HepG2 (cell line): Measurements from ENCODE around the gene MBD2. TPM values are rescaled to one million over a fixed set of nuclear protein-coding genes. Genes with fewer than 3 reads are reported as not detected.
A peak's percentile ranks its signal among the peaks of the same experiment; 100 is the strongest.

ENCODE experiments used
- AKAP8 ChIP-seq: sonication (generic); formaldehyde crosslinking; IDR thresholded peaks from 2 replicates; pipeline ENCODE4 v1.5.1; 2020; ENCODE audit warnings: mild to moderate bottlenecking, missing genetic modification reagents
- CEBPG ChIP-seq: IDR thresholded peaks from 2 replicates; pipeline ENCODE4 v1.6.1; 2016
- HDAC2 ChIP-seq: sonication (generic); formaldehyde crosslinking; IDR thresholded peaks from 2 replicates; pipeline ENCODE4 v1.4.0; 2020; ENCODE audit warnings: missing genetic modification reagents
- HNRNPUL1 ChIP-seq: fragments of 200-400 bp; formaldehyde crosslinking; IDR thresholded peaks from 2 replicates; pipeline ENCODE4 v1.6.1; 2017; ENCODE audit warnings: low read depth, mild to moderate bottlenecking, low read length, moderate library complexity
- KDM5B ChIP-seq: sonication (generic); formaldehyde crosslinking; IDR thresholded peaks from 2 replicates; pipeline ENCODE4 v1.4.0; 2020; ENCODE audit warnings: missing genetic modification reagents, mild to moderate bottlenecking, borderline replicate concordance
- LCORL ChIP-seq, 2 experiments: fragments of 450-650 bp in 1 of 2; sonication (generic) in 1 of 2; formaldehyde crosslinking in 1 of 2; IDR thresholded peaks; 2 replicates each; pipeline versions ENCODE4 v1.5.0 to v1.6.1; 2017 to 2020; ENCODE audit warnings: antibody characterized with exemption in 1 of 2, missing genetic modification reagents in 1 of 2
- MAFK ChIP-seq, 2 experiments: IDR thresholded peaks in 1 of 2; conservative IDR thresholded peaks in 1 of 2; 2 replicates each; pipeline ENCODE4 v1.6.1; 2011; ENCODE audit warnings: improper control_type of control experiment in 2 of 2, low read length in 2 of 2
- MIER2 ChIP-seq: IDR thresholded peaks from 2 replicates; pipeline ENCODE4 v1.6.1; 2016; ENCODE audit warnings: missing biosample characterization, missing genetic modification reagents
- PAX8 ChIP-seq: sonication (generic); formaldehyde crosslinking; IDR thresholded peaks from 2 replicates; pipeline ENCODE4 v1.8.0; 2022; ENCODE audit warnings: mild to moderate bottlenecking, missing genetic modification reagents, borderline replicate concordance
- SNRNP70 ChIP-seq: fragments of 200-400 bp; formaldehyde crosslinking; IDR thresholded peaks from 2 replicates; pipeline ENCODE4 v1.6.1; 2017; ENCODE audit warnings: mild to moderate bottlenecking, low read depth, low read length, moderate library complexity
- TAF15 ChIP-seq: fragments of 200-400 bp; formaldehyde crosslinking; IDR thresholded peaks from one replicate; pipeline ENCODE4 v1.6.1; 2018; ENCODE audit warnings: mild to moderate bottlenecking, low read depth, low read length; ENCODE audit not compliant: poor library complexity, severe bottlenecking
- TBL1XR1 ChIP-seq: fragments of 150-350 bp; IDR thresholded peaks from 2 replicates; pipeline ENCODE4 v1.6.1; 2014; ENCODE audit warnings: borderline replicate concordance, low read length; ENCODE audit not compliant: partially characterized antibody
- ZFX ChIP-seq: sonication (generic); formaldehyde crosslinking; IDR thresholded peaks from 2 replicates; pipeline ENCODE4 v1.4.0; 2020; ENCODE audit warnings: mild to moderate bottlenecking, low read depth, missing genetic modification reagents, moderate library complexity
- ZNF296 ChIP-seq: sonication (generic); formaldehyde crosslinking; conservative IDR thresholded peaks from 2 replicates; pipeline ENCODE4 v1.5.0; 2020; ENCODE audit warnings: mild to moderate bottlenecking, missing genetic modification reagents
- ZNF326 ChIP-seq: sonication (generic); formaldehyde crosslinking; IDR thresholded peaks from 2 replicates; pipeline ENCODE4 v1.4.0; 2020; ENCODE audit warnings: missing genetic modification reagents, borderline replicate concordance
- ZNF563 ChIP-seq: sonication (generic); formaldehyde crosslinking; IDR thresholded peaks from 2 replicates; pipeline ENCODE4 v1.8.0; 2022; ENCODE audit warnings: mild to moderate bottlenecking, moderate library complexity, missing genetic modification reagents
- ZNF589 ChIP-seq: sonication (generic); formaldehyde crosslinking; conservative IDR thresholded peaks from 2 replicates; pipeline ENCODE4 v1.8.0; 2022; ENCODE audit warnings: mild to moderate bottlenecking, moderate library complexity, missing genetic modification reagents
- ZNF782 ChIP-seq: sonication (generic); formaldehyde crosslinking; IDR thresholded peaks from 2 replicates; pipeline ENCODE4 v1.4.0; 2020; ENCODE audit warnings: missing genetic modification reagents, mild to moderate bottlenecking, borderline replicate concordance
- polyA plus RNA-seq, 8 experiments: library from polyadenylated mRNA; depleted of rRNA in 3 of 8; stranded (reverse) in 7 of 8; unstranded in 1 of 8; fragments of >200 nt; fragmentation: Illumina TruSeq in 4 of 8; extraction: Trizol in 4 of 8; gene quantifications; 2 replicates each; pipeline versions ENCODE4 v1.2.1 to v1.2.3, GENCODE V29; 2011 to 2016; ENCODE audit warnings: low read depth in 4 of 8, missing spikeins in 1 of 8, mixed read lengths in 1 of 8; ENCODE audit not compliant: insufficient read depth in 1 of 8
- total RNA-seq, 5 experiments: library from RNA; depleted of rRNA; stranded (reverse); fragments of >200 nt; fragmentation: Illumina TruSeq; extraction: Trizol; gene quantifications; 2 replicates each; pipeline ENCODE4 v1.2.3, GENCODE V29; 2016; ENCODE audit warnings: low read depth in 1 of 5
- TF ChIP-seq, protein P1 (sequence below): sonication (generic); formaldehyde crosslinking; IDR thresholded peaks from 2 replicates; pipeline ENCODE4 v1.8.1; 2023; ENCODE audit warnings: mild to moderate bottlenecking, missing genetic modification reagents
- TF ChIP-seq, protein P2 (sequence below): sonication (generic); formaldehyde crosslinking; conservative IDR thresholded peaks from 2 replicates; pipeline ENCODE4 v1.4.0; 2020; ENCODE audit warnings: missing genetic modification reagents
- TF ChIP-seq, protein P3 (sequence below): sonication (generic); formaldehyde crosslinking; IDR thresholded peaks from 2 replicates; pipeline ENCODE4 v1.4.0; 2020; ENCODE audit warnings: missing genetic modification reagents

The MBD2 gene
- total and polyA plus RNA-seq, 2 of the 13 experiments (the other 11 are each of a cell fraction or from before 2014, with no cell fraction given) = 19.1 to 38.5 TPM

DNA sequence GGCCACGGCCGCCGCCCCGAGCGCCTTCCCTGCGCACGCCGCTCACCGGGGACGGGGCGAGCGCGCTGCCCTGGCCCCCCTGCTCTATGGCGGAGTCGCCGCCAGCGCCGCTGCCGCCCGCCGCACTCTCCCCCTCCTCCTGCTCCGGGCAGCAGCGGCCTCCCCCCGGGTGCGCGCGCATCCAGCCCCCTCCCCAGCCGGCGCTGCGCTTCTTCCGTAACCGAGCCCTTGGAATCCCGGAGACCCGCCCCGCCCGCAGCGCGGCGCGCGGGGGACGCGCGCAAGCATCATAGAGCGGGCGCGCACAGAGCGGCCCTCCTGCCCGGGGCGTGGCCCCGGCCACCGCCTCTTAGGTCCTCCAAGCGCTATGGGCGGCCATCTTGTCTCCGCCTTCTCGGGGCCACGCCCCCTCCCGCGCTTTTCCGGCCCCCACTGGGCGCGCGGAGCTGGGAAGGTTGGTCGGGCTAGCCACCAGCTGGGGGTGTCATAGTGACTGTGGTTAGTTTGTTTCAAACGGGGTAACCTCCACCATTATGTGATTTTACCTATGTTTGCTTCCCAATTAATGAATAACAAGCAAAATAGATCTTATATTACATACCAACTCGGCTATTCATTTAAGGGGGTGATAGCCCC is at the start of gene MBD2 (continued):
- TF ChIP-seq MIER2 = no peak
- no peak for TF ChIP-seq ZNF589 (CRISPR knock-in tag)
- TF ChIP-seq, protein P1, sequence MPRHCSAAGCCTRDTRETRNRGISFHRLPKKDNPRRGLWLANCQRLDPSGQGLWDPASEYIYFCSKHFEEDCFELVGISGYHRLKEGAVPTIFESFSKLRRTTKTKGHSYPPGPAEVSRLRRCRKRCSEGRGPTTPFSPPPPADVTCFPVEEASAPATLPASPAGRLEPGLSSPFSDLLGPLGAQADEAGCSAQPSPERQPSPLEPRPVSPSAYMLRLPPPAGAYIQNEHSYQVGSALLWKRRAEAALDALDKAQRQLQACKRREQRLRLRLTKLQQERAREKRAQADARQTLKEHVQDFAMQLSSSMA (CRISPR knock-in tag) = no peak
- no peak for TF ChIP-seq LCORL (IDR thresholded peaks at IDR 0.05)
- 0 out of 2 replicates have a peak, but pooled peaks have one; percentile 45 for TF ChIP-seq LCORL (CRISPR knock-in tag; IDR thresholded peaks at IDR 0.05)
- TF ChIP-seq, protein P2, sequence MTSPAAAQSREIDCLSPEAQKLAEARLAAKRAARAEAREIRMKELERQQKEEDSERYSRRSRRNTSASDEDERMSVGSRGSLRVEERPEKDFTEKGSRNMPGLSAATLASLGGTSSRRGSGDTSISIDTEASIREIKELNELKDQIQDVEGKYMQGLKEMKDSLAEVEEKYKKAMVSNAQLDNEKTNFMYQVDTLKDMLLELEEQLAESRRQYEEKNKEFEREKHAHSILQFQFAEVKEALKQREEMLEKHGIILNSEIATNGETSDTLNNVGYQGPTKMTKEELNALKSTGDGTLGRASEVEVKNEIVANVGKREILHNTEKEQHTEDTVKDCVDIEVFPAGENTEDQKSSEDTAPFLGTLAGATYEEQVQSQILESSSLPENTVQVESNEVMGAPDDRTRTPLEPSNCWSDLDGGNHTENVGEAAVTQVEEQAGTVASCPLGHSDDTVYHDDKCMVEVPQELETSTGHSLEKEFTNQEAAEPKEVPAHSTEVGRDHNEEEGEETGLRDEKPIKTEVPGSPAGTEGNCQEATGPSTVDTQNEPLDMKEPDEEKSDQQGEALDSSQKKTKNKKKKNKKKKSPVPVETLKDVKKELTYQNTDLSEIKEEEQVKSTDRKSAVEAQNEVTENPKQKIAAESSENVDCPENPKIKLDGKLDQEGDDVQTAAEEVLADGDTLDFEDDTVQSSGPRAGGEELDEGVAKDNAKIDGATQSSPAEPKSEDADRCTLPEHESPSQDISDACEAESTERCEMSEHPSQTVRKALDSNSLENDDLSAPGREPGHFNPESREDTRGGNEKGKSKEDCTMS (CRISPR knock-in tag) = no peak
- TF ChIP-seq PAX8 (CRISPR knock-in tag) = no peak
- TF ChIP-seq ZNF782 (CRISPR knock-in tag) = no peak
- TF ChIP-seq ZNF563 = no peak
- 0 out of 2 replicates have a peak, but pooled peaks have one; percentile 69 for TF ChIP-seq SNRNP70
- TF ChIP-seq TAF15 = no peak
- no peak for TF ChIP-seq MAFK (conservative IDR thresholded peaks at IDR 0.05 in 1 of 2, IDR thresholded peaks at IDR 0.05 in 1 of 2; ENCODE audit: low read length in 2 of 2)
- no peak for TF ChIP-seq TBL1XR1
- TF ChIP-seq AKAP8 (CRISPR knock-in tag) = 0 out of 2 replicates have a peak, but pooled peaks have one; percentile 52
- TF ChIP-seq HNRNPUL1 = 0 out of 2 replicates have a peak, but pooled peaks have one; percentile 45
- TF ChIP-seq CEBPG (CRISPR knock-in tag) = no peak
- TF ChIP-seq KDM5B (CRISPR knock-in tag) = peak; percentile 48; the same call in 1 of the 2 replicates
- TF ChIP-seq, protein P3, sequence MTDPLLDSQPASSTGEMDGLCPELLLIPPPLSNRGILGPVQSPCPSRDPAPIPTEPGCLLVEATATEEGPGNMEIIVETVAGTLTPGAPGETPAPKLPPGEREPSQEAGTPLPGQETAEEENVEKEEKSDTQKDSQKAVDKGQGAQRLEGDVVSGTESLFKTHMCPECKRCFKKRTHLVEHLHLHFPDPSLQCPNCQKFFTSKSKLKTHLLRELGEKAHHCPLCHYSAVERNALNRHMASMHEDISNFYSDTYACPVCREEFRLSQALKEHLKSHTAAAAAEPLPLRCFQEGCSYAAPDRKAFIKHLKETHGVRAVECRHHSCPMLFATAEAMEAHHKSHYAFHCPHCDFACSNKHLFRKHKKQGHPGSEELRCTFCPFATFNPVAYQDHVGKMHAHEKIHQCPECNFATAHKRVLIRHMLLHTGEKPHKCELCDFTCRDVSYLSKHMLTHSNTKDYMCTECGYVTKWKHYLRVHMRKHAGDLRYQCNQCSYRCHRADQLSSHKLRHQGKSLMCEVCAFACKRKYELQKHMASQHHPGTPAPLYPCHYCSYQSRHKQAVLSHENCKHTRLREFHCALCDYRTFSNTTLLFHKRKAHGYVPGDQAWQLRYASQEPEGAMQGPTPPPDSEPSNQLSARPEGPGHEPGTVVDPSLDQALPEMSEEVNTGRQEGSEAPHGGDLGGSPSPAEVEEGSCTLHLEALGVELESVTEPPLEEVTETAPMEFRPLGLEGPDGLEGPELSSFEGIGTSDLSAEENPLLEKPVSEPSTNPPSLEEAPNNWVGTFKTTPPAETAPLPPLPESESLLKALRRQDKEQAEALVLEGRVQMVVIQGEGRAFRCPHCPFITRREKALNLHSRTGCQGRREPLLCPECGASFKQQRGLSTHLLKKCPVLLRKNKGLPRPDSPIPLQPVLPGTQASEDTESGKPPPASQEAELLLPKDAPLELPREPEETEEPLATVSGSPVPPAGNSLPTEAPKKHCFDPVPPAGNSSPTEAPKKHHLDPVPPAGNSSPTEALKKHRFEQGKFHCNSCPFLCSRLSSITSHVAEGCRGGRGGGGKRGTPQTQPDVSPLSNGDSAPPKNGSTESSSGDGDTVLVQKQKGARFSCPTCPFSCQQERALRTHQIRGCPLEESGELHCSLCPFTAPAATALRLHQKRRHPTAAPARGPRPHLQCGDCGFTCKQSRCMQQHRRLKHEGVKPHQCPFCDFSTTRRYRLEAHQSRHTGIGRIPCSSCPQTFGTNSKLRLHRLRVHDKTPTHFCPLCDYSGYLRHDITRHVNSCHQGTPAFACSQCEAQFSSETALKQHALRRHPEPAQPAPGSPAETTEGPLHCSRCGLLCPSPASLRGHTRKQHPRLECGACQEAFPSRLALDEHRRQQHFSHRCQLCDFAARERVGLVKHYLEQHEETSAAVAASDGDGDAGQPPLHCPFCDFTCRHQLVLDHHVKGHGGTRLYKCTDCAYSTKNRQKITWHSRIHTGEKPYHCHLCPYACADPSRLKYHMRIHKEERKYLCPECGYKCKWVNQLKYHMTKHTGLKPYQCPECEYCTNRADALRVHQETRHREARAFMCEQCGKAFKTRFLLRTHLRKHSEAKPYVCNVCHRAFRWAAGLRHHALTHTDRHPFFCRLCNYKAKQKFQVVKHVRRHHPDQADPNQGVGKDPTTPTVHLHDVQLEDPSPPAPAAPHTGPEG (CRISPR knock-in tag) = no peak
- no peak for TF ChIP-seq ZNF296 (CRISPR knock-in tag)
- peak; percentile 53; the same call in 1 of the 2 replicates for TF ChIP-seq HDAC2 (CRISPR knock-in tag)
- no peak for TF ChIP-seq ZNF326 (CRISPR knock-in tag)
- TF ChIP-seq ZFX = peak; percentile 63; the same call in 1 of the 2 replicates
